Measurements from ENCODE around the gene SPTBN5.
A peak's percentile ranks its signal among the peaks of the same experiment; 100 is the strongest.

The SPTBN5 gene

GRCh38 chr15:41823502-41823901, 70.4 kb downstream of the SPTBN5 start:
- no peak for DNase-seq (ENCODE audit: low read depth)

- DNase-seq (ENCODE audit: low read depth): no peak
These were observed 70.9 kb downstream of the SPTBN5 start for GRCh38 chr15:41822957-41823356.

DNA sequence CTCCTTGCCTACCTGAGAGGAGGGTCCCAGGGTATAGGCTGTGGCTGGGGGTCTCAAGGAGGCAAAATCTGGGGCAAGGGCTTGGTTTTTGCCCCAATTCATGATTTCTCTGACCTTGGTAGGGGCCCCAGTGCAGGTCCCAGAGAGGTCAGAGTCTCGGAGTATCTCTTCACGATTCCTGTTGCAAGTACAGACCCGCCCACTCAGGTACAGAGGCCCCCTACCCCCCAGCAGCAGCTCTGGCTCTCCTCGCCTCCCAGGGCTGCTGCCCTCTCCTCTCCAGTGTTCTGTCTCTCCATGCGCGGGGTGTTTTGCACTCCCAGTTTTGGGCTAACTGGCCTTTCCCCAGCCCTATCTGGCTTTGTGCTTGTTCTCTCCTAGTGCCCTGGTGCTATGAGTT, 71.4 kb downstream of the SPTBN5 start:
- no peak for DNase-seq (ENCODE audit: low read depth)

DNA sequence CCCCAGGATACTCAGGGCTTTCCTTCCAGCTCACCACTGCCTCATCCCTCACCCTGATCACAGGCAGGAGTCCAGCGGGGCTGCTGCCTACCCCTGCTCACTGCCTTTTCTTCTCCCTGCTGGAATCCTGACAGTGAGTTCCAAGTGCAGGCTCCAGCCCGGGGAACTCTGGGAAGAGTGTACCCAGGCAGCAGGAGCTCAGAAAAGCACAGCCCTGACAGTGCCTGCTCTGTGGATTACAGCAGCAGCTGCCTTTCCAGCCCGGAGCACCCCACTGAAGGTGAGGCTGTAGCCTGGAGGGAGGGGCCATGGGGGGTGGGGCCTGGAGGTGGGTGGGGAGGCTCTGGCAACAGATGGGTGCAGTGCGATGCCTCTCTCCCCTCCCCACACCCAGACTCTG, 72.0 kb downstream of the SPTBN5 start:
- no peak for DNase-seq (ENCODE audit: low read depth)

- no peak for DNase-seq (ENCODE audit: low read depth)
These were observed 72.9 kb downstream of the SPTBN5 start for GRCh38 chr15:41820791-41821423.

DNA sequence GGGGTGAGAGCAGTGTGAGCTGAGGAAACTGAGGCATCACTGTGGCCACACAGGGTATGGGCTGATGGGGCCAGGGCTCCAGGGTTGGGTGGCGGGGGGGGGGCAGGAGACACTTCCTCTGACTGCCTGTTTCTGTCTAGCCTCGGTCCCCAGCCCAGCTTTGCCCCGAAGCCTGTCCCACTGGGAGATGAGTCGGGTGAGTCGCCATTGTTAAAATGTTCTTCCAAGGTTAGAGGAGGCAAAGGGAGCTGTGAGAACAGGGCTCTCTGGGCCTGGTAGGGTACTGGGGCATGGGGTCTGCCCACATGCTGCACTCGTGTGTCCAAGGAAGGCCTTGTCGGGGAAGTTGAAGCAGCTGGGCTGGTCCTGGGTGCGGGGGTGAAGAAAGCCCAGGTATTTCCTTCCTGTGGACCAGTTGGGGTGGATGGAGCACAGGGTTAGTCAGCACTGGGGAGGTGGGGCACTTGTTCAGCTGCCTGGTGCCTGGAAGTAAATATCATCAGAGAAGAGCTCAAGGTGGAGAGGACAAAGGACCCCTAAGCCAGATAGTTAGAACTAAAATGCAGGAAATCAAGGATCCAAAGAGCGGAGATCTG, 74.3 kb downstream of the SPTBN5 start:
- DNase-seq (ENCODE audit: low read depth): no peak

DNA sequence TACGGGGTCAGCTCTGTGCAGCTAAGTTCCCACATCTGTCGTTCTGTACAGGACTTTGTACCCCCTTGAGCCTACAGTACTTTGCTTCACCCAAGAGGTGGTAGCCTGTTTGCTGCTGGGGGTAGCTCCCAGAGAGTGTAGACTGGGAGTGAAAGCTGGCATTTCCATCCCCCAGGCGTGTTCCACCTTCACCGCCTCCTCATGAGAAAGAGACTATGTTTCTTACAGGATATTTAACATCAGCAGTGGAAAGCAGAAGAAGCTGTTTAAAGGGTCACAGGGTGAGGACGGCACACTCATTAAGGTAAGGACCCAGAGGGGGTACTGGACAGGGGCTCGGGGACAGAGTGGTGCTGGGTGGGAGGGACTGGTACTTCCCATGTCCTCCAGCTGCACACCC, 76.1 kb downstream of the SPTBN5 start:
- DNase-seq (ENCODE audit: low read depth): no peak

- no peak for DNase-seq (ENCODE audit: low read depth)
These were observed 76.5 kb downstream of the SPTBN5 start for GRCh38 chr15:41817327-41817726.

GRCh38 chr15:41816788-41817187, 77.1 kb downstream of the SPTBN5 start:
- no peak for DNase-seq (ENCODE audit: low read depth)

- DNase-seq (ENCODE audit: low read depth): no peak
These were observed 79.3 kb downstream of the SPTBN5 start for GRCh38 chr15:41814534-41814933.

GRCh38 chr15:41813426-41813825, 80.4 kb downstream of the SPTBN5 start:
- no peak for DNase-seq (ENCODE audit: low read depth)

DNA sequence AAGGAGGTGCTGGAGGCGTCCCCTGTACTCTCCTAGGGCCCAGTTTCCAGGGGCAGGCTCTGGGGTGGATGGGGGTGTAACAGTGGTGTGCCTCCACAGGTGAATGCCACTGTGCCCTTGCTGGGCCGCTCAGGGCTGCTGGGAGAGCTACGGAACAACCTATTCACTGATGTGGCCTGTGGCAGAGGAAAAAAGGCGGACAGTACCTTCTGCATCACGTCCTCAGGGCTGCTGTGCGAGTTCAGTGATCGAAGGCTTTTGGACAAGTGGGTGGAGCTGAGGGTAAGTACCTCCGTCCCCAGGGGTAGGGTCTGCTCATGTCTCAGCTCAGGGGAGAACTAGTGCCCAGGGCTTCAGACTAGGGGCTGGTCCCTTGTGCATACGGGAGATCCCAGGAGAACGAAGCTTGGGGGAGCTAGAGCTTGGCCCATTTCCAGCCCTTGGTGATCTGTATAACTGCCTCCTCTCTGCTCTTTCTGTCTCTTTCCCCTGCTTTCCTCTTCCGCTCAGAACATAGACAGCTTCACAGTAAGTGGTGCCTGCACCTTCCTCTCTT, 81.0 kb downstream of the SPTBN5 start:
- DNase-seq (ENCODE audit: low read depth): no peak

GRCh38 chr15:41811432-41812195, 82.2 kb downstream of the SPTBN5 start:
- peak; percentile 53 for DNase-seq (ENCODE audit: low read depth)

- no peak for DNase-seq (ENCODE audit: low read depth)
These were observed 83.0 kb downstream of the SPTBN5 start for GRCh38 chr15:41810651-41811431.

- no peak for DNase-seq (ENCODE audit: low read depth)
These were observed 84.2 kb downstream of the SPTBN5 start for GRCh38 chr15:41809526-41810220.

- DNase-seq (ENCODE audit: low read depth): no peak
These were observed 84.7 kb downstream of the SPTBN5 start for GRCh38 chr15:41809121-41809520.

GRCh38 chr15:41806291-41807181, 87.3 kb downstream of the SPTBN5 start:
- no peak for DNase-seq (ENCODE audit: low read depth)

DNA sequence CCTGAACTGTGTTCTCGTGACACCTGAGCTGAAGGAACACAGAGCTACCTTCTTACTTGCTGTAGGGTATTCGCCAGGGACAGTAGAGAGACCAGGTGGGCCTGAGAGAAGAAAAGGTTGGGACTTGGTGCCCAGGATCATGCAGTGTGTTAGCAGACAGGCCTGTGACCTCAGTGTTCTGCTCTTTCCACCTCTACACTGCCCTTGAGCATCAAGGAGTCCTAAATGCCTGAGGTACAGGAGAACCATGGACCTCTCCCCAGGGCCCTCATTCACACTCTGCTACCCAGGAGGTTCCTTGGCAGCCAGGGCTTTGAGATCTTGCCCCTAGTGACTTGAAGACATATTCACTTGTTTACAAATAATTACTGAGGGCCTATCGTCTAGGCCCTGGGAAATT, 88.1 kb downstream of the SPTBN5 start:
- no peak for DNase-seq (ENCODE audit: low read depth)

DNA sequence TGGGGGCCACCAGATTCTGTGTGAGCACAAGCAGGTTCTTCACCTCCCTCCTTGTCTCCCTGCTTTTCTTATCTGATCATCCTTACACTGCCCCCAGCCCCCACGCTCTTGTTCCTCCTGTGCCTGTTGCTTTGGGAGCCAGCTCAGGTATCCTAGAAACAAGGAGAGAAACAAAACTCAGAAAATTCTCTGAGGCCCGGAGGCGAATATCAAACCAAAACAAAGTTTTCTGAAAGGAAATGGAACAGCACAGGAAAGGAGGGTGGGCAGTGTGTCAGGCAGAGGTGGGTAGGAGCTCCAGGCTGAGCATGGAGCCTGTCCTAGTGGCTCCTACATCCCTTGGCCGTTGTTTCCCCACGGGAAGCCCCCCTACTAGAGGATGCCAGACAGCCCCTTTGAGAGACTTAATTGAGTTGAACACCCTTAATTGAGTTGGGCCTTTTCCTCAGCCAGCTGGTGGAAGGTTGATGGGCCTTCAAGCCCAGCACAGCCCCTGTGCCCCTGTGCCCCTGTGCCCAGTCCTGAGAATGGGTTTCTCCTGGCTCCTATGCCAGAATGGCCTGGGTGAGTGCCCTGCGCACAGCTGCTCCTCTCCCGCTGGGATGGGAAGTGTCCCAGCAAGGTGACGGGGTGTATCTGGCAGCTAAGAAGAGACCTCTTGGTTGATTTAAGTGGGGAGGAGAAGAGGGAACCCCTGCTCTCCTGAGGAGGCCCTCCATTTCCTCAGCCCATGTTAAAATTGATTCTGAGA, 88.8 kb downstream of the SPTBN5 start:
- no peak for DNase-seq (ENCODE audit: low read depth)

GRCh38 chr15:41804361-41804760, 89.5 kb downstream of the SPTBN5 start:
- DNase-seq (ENCODE audit: low read depth): no peak
